HepG2 (cell line): Measurements from ENCODE around the gene BACH1. TPM values are rescaled to one million over a fixed set of nuclear protein-coding genes. Genes with fewer than 3 reads are reported as not detected.

Experiments used
- ATAC-seq: fragments of 200-7000 bp; cut with Tn5 transposase; 3 replicates; pipeline ENCODE4 v1.9.1; 2020; ENCODE audit warnings: mild to moderate bottlenecking, moderate library complexity
- BruUV-seq: library from RNA; stranded (reverse); fragments of 400-500 nt; replicated peaks from 2 replicates; lab custom pipeline; 2021; lab: Mats Ljungman, UMichigan
- CTCF ChIA-PET: fragments of 300-600 bp; formaldehyde crosslinking; extraction: SDS; loops from one replicate; lab custom pipeline; 2021; ENCODE audit warnings: low total read pairs, inconsistent platforms, low intra/inter-chr PET ratio; lab: Yijun Ruan, JAX
- POLR2A ChIA-PET: fragments of 350-600 bp; sonication (Branson Sonifier 250); formaldehyde crosslinking; loops from one replicate; lab custom pipeline; 2020; ENCODE audit warnings: antibody characterized with exemption, inconsistent platforms; lab: Yijun Ruan, JAX
- DNase-seq: peaks from one replicate; pipeline ENCODE4 v3.0.0-alpha.2; 2015; ENCODE audit warnings: low spot score
- FAIRE-seq: peaks from 3 replicates; lab custom pipeline; 2011; peaks lifted over from hg19 to GRCh38; lab: Jason Lieb, UNC
- H2AFZ ChIP-seq: one replicate; pipeline ENCODE4 v1.6.1; 2011; ENCODE audit warnings: low read length, inconsistent platforms
- H3K27ac ChIP-seq: fragments of 300-600 bp; 3 replicates; pipeline ENCODE4 v1.8.0; 2011; ENCODE audit warnings: mixed run types, mild to moderate bottlenecking, mixed read lengths, low read length, inconsistent platforms; ENCODE audit not compliant: insufficient read depth; ENCODE audit errors: extremely low read length
- H3K27me3 ChIP-seq, 2 experiments: fragments of 200-600 bp in 1 of 2; 2 replicates in 1 of 2; 3 replicates in 1 of 2; pipeline versions ENCODE4 v1.6.0 to v1.8.0; 2011; ENCODE audit warnings: low read length in 2 of 2, mild to moderate bottlenecking in 2 of 2, moderate library complexity in 2 of 2, inconsistent platforms in 1 of 2; ENCODE audit not compliant: insufficient read depth in 2 of 2, control insufficient read depth in 1 of 2
- H3K36me3 ChIP-seq, 2 experiments: fragments of 200-600 bp in 1 of 2; replicated peaks in 1 of 2; 2 replicates in 1 of 2; 3 replicates in 1 of 2; pipeline versions ENCODE4 v1.5.1 to v1.8.0; 2011; ENCODE audit warnings: low read length in 2 of 2, inconsistent platforms in 1 of 2; ENCODE audit not compliant: insufficient read depth in 2 of 2, control insufficient read depth in 1 of 2
- H3K4me1 ChIP-seq: 2 replicates; pipeline ENCODE4 v1.5.1; 2012; ENCODE audit warnings: low read length, inconsistent platforms; ENCODE audit not compliant: insufficient read depth
- H3K4me2 ChIP-seq: 2 replicates; pipeline ENCODE4 v1.6.0; 2011; ENCODE audit warnings: low read depth, low read length, inconsistent platforms
- H3K4me3 ChIP-seq, 3 experiments: fragments of 200-600 bp in 1 of 3; sonication (generic), shearing (Covaris generic) in 1 of 3; replicated peaks in 1 of 3; 2 replicates each; pipeline ENCODE4 v1.5.1; 2011 to 2016; ENCODE audit warnings: low read length in 3 of 3, inconsistent platforms in 2 of 3, low read depth in 2 of 3, mild to moderate bottlenecking in 2 of 3, control low read depth in 1 of 3, mixed read lengths in 1 of 3; ENCODE audit not compliant: insufficient read depth in 1 of 3
- H3K79me2 ChIP-seq: one replicate; pipeline ENCODE4 v1.6.1; 2011; ENCODE audit warnings: low read length, inconsistent platforms; ENCODE audit not compliant: insufficient read depth
- H3K9ac ChIP-seq: 2 replicates; pipeline ENCODE4 v1.6.0; 2011; ENCODE audit warnings: mild to moderate bottlenecking, low read depth, low read length, inconsistent platforms; ENCODE audit not compliant: insufficient read depth
- H3K9me3 ChIP-seq: 2 replicates; pipeline ENCODE4 v1.5.1; 2012; ENCODE audit warnings: mild to moderate bottlenecking, low read length
- H4K20me1 ChIP-seq: 2 replicates; pipeline ENCODE4 v1.6.0; 2011; ENCODE audit warnings: inconsistent platforms, mild to moderate bottlenecking, low read length, moderate library complexity; ENCODE audit not compliant: insufficient read depth
- RFX3 ChIP-seq: IDR thresholded peaks from 2 replicates; pipeline ENCODE4 v1.6.1; 2016; ENCODE audit warnings: missing biosample characterization, missing genetic modification reagents
- ZNF7 ChIP-seq: IDR thresholded peaks from 2 replicates; pipeline ENCODE4 v1.6.1; 2016; ENCODE audit warnings: missing biosample characterization, missing genetic modification reagents
- WGBS: methylation state at CpG from one replicate; pipeline ENCODE4 v1.1.6; 2017; ENCODE audit warnings: low lambda C conversion rate; 5-methylcytosine and 5-hydroxymethylcytosine counted together
- in situ Hi-C: cut with HindIII; loops from 2 replicates; pipeline ENCODE4 v1.10.0; 2017; ENCODE audit warnings: low pct_unique_long_range_greater_than_20kb; ENCODE audit not compliant: extremely low pct_ligation_motif_present
- intact Hi-C: fragments of 100-400 bp; cut with micrococcal nuclease; formaldehyde crosslinking; loops from one replicate; pipeline ENCODE4 v1.10.0; 2022; ENCODE audit not compliant: unreplicated experiment
- polyA plus RNA-seq, 8 experiments: library from polyadenylated mRNA; depleted of rRNA in 3 of 8; stranded (reverse) in 7 of 8; unstranded in 1 of 8; fragments of >200 nt; fragmentation: Illumina TruSeq in 4 of 8; extraction: Trizol in 4 of 8; gene quantifications; 2 replicates each; pipeline versions ENCODE4 v1.2.1 to v1.2.3, GENCODE V29; 2011 to 2016; ENCODE audit warnings: low read depth in 4 of 8, missing spikeins in 1 of 8, mixed read lengths in 1 of 8; ENCODE audit not compliant: insufficient read depth in 1 of 8
- total RNA-seq, 5 experiments: library from RNA; depleted of rRNA; stranded (reverse); fragments of >200 nt; fragmentation: Illumina TruSeq; extraction: Trizol; gene quantifications; 2 replicates each; pipeline ENCODE4 v1.2.3, GENCODE V29; 2016; ENCODE audit warnings: low read depth in 1 of 5
- TF ChIP-seq, protein P1 (sequence below): sonication (generic); formaldehyde crosslinking; IDR thresholded peaks from 2 replicates; pipeline ENCODE4 v1.4.0; 2020; ENCODE audit warnings: mild to moderate bottlenecking, missing genetic modification reagents, borderline replicate concordance

BACH1 gene
- total and polyA plus RNA-seq, 2 of the 13 experiments (the other 11 are each of a cell fraction or from before 2014, with no cell fraction given): 16.5 to 51.7 TPM

- intact Hi-C loops: no loop called here
- POLR2A ChIA-PET: no interaction called here
- 94% methylated on average over 2 of the region's 2 CpGs for WGBS
Measured at GRCh38 chr21:29308456-29308783, 9.7 kb downstream of the BACH1 start.

More at GRCh38 chr21:29308456-29308783, 9.7 kb downstream of the BACH1 start:
- no peaks in the 10 kb centered on the region for H3K27me3 ChIP-seq
- H4K20me1 ChIP-seq: peaks cover 66% of the 10 kb centered on the region
- TF ChIP-seq, protein P1, sequence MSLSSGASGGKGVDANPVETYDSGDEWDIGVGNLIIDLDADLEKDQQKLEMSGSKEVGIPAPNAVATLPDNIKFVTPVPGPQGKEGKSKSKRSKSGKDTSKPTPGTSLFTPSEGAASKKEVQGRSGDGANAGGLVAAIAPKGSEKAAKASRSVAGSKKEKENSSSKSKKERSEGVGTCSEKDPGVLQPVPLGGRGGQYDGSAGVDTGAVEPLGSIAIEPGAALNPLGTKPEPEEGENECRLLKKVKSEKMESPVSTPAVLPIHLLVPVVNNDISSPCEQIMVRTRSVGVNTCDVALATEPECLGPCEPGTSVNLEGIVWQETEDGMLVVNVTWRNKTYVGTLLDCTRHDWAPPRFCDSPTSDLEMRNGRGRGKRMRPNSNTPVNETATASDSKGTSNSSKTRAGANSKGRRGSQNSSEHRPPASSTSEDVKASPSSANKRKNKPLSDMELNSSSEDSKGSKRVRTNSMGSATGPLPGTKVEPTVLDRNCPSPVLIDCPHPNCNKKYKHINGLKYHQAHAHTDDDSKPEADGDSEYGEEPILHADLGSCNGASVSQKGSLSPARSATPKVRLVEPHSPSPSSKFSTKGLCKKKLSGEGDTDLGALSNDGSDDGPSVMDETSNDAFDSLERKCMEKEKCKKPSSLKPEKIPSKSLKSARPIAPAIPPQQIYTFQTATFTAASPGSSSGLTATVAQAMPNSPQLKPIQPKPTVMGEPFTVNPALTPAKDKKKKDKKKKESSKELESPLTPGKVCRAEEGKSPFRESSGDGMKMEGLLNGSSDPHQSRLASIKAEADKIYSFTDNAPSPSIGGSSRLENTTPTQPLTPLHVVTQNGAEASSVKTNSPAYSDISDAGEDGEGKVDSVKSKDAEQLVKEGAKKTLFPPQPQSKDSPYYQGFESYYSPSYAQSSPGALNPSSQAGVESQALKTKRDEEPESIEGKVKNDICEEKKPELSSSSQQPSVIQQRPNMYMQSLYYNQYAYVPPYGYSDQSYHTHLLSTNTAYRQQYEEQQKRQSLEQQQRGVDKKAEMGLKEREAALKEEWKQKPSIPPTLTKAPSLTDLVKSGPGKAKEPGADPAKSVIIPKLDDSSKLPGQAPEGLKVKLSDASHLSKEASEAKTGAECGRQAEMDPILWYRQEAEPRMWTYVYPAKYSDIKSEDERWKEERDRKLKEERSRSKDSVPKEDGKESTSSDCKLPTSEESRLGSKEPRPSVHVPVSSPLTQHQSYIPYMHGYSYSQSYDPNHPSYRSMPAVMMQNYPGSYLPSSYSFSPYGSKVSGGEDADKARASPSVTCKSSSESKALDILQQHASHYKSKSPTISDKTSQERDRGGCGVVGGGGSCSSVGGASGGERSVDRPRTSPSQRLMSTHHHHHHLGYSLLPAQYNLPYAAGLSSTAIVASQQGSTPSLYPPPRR (CRISPR knock-in tag): no peak
- peak; percentile 92 for TF ChIP-seq ZNF7 (CRISPR knock-in tag)
- no peak for TF ChIP-seq RFX3 (CRISPR knock-in tag)
- no peak overlapping the region for H3K4me2 ChIP-seq
- in situ Hi-C loops: no loop called here
- H3K27ac ChIP-seq: no peak overlapping the region
- H3K4me1 ChIP-seq: peaks cover 51% of the 10 kb centered on the region
- peaks cover 4% of the 10 kb centered on the region; the same call in 1 of the 2 replicates for H3K9me3 ChIP-seq
- no peak overlapping the region for H3K9ac ChIP-seq
- no TSS peak for BruUV-seq
- FAIRE-seq: no peak
- no peak for ATAC-seq
- H3K36me3 ChIP-seq: peaks cover 1 to 8% of the 10 kb centered on the region in 2 experiments; a peak in 1 of 5 replicates
- DNase-seq: no peak
- CTCF ChIA-PET: no interaction called here
- peaks cover 99% of the 10 kb centered on the region for H3K79me2 ChIP-seq
- no peak overlapping the region for H2AFZ ChIP-seq
- H3K4me3 ChIP-seq: no peak overlapping the region
